NCI-H128 (cell line): ENCODE data around the gene RNASE12.
"Not testable (repeated sequence)": the region's sequence is repeated elsewhere in the genome, so short reads cannot be mapped to it uniquely, and the experiment has no call there.

Source experiments
- DNase-seq: peaks from one replicate; lab custom pipeline; 2025; ENCODE audit not compliant: unreplicated experiment; lab: John Stamatoyannopoulos, UW

The RNASE12 gene

DNA sequence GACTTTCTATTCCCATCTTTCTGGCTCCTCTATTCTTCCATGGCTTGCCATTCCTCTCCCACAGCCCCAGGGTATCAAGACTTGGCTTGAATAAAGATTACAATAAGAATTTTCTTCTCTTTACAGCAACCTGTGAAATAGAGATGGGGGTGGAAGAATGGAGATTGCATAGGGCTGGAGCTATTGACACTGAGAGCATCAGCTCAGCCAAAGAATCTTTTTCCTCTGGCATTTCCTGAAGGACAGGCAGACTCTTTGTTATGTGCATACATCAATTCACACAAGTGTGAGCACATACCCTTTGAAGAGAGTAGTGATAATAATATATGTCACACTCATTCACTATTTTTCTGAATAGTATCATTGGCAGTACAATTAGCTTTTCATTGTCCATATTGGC lies 8.0 kb downstream of the RNASE12 start:
- no peak for DNase-seq

DNA sequence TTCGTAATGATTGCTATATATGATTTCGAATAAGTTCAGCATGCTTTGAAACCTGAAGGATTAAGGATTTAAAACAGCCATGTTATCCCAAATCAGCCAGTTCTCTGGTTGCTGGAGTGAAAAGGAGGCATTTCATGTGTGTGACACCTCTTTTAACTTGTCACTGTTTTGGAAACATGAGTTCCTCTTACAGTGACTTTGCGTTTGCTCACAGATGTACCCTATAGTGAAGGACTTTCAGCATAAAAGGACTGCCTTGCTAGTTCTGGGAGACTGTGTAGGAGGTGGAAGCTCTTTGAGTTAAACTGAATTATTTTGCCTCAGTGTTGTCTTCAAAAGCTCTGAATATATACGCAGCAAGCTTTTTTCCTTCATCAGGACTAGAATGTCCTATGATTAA lies 10.9 kb downstream of the RNASE12 start:
- DNase-seq = no peak

DNA sequence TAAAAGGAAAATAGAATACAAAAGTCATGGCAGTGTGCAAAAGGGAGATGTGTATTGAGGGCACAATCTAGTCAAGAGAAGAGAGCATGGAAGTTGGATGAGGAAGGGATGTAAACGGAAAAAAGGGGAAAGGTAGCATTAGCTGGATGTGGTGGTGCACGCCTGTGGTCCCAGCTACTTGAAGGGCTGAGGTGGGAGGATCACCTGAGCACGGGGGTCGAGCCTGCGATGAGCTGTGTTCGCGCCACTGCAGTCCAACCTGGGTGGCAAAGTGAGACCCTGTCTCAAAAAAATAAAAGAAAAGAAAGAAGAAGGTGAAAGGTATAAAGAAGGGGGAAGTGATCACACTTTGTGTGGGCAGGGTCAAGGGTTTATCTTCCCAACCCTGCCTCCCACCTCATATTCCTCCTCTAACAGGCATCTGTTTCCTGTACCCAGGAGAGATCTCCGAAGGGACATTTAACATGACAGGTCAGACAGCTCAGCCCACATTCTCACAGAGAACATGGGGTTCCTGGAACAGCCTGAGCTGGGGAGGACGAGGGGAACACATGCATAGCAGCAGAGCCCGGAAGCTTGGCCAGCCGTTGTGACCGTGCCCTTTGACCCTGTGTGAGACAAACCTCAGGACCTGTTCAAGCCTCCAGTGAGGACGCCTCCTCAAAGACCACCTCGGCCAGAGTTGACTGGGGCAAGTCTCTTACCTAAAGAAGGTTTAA lies 12.2 kb downstream of the RNASE12 start:
- DNase-seq = no peak

DNA sequence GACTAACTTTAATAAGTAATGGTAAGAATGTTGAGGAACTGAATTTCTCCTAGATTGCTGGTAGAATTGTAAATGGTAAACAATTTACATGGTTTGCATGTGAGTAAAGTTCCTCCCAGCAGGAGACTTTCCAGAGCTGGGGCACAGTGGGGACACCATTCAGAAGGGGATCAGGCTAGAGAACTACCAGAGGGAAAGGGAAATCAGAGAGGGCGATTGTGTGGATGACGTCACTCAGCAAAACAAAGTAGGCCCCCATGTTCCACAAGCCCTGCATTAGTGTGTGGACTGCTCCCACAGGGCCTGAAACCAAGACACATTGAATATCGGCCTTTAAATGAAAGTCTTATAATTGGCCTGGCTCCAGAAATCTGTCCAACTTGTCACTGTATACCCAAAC lies 12.9 kb downstream of the RNASE12 start:
- DNase-seq = no peak

DNA sequence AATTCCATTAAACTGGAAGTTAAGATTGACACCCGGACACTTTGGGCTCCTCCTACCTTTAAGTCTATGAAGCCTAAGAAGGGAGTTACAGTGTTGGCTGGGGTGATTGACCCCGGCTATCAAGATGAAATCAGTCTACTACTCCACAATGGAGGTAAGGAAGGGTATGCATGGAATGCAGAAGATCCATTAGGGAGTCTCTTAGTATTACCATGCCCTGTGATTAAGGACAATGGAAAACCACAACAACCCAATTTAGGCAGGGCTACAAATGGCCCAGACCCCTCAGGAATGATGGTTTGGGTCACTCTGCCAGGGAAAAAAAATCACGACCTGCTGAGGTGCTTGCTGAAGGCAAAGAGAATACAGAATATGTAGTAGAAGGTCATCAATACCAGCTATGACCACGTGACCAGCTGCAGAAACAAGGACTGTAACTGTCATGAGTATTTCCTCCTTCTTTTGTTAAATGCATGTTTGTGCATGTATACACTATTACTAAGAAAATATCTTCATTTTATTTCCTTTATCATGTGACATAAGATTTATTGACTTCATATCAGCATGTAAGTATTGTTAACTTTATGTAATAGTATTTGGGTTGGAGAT lies 18.7 kb downstream of the RNASE12 start:
- DNase-seq = not testable (repeated sequence)

DNA sequence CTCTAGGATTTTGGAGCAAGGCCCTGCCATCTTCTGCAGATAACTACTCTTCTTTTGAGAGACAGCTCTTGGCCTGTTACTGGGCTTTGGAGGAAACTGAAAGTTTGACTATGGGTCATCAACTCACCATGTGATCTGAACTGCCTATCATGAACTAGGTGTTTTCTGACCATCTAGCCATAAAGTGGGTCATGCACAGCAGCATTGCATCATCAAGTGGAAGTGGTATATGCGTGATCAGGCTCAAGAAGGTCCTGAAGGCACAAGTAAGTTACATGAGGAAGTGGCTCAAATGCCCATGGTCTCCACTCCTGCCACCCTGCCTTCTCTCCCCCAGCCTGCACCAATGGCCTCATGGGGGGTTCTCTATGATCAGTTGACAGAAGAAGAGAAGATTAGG lies 20.5 kb downstream of the RNASE12 start:
- DNase-seq = not testable (repeated sequence)

DNA sequence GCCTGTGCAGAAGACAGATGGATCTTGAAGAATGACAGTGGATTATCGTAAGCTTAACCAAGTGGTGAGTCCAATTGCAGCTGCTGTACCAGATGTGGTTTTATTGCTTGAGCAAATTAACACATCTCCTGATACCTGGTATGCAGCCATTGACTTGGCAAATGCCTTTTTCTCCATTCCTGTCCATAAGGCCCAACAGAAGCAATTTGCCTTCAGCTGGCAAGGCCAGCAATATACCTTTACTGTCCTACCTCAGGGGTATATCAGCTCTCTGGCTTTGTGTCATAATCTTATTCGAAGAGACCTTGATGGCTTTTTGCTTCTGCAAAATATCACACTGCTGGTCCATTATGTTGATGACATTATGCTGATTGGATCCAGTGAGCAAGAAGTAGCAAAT lies 21.3 kb downstream of the RNASE12 start:
- DNase-seq = not testable (repeated sequence)

DNA sequence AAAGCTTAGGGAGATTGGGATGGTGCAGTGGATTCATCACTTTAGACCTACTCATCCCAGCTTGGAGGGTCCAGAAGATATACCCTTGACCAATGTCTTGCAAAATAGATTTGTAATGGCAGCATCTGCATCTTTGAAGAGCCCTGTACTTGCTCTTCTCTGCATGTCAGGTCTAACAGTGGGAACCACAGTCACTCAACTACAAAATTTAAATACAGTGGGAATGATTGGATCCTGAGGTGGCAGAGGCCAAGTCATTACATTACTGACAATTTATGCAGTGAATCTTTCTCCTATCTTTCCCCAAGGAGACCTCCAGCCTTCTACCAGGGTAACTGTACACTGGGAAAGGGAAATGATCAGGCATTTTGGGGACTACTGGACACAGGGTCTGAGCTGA lies 22.1 kb downstream of the RNASE12 start:
- DNase-seq = no peak

DNA sequence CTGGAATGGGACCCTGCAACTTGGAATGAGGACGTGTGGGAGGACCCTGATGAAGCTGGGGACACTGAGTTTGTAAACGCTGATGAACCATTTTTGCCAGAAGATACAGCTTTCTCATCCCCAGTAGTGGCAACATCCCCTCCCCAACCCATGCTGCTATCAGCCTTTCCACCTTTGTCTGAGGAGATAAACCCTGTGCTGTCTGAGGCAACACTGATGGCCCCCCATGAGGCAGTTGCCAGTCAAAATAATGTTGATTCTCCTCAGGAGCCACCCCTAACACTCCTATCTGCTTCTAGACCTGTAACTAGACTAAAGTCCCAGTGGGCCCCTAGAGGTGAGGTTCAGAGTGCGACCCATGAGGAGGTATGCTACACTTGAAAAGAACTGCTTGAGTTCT lies 22.8 kb downstream of the RNASE12 start:
- no peak for DNase-seq

DNA sequence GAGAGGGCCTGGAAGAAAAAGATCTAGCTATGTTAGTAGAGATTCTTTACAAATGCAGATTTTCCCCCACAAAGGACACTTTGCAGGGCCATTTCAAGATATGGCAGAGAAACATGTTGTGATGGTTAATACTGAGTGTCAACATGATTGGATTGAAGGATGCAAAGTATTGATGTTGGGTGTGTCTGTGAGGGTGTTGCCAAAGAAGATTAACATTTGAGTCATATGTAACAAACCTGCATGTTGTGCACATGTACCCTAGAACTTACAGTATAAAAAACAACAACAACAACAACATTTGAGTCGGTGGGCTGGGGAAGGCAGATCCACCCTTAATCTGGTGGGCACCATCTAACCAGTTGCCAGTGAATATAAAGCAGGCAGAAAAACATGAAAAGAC lies 24.0 kb downstream of the RNASE12 start:
- not testable (repeated sequence) for DNase-seq

DNA sequence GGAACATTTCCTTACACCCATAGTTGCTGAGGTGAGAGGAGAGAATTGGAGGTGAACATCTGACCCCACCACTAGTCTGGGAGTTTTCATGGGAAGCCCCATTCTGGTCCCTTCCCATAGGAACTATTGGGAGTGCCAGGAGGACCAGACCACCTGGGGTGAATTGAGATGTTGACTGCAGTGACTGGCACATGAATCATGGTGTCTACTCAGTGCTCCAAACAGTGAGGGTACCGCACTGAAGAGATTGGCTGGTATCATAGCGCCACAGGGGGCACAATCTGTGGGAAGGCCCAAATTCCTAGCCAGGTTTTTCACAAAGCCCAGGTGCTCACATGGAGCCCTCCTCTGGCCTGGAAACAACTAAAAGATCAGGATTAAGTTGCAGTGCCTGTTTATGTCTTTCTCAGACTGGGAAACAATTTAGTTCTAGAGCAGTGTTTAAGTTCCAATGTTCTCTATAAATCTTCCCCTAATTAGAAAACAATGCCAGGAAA lies 26.6 kb downstream of the RNASE12 start:
- no peak for DNase-seq

DNA sequence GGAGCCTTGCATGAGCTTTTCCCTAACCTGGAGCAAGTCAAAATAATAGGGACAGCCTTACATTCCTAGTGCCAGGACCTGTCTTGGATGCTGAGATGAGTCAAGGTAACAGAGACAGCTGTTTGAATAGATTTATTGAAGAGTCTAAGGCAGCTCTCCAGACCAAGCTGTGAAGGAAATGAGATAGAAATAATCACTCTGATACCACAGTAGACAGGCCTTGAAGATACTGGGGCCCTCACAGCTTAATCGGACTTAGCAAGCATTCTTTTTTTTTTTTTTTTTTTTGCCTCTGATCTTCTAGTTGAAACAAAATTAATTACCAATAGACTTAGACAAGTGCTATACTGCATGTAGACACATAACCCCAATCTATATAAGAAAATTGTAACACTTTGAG lies 27.2 kb downstream of the RNASE12 start:
- no peak for DNase-seq

DNA sequence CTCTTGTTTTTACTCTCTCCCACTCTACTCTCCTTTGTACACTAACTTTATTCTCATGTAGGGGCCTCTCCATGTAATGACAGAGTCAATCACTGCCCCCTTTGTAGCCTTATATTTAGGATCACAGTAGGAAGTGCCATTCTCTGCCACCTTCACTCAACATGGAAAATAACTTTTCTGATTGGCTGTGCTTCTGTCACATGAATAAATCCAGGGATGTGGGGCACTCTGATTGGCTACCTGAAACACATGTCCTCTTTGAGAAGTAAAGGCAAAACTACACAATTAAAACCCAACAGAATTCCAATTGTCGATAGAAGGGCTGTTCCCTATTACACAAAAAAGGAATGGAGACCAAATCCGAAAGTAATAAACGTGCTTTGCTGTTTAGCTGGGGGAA lies 30.2 kb downstream of the RNASE12 start, which contains the start of gene RNASE9:
Gene RNASE9, minus strand, starts transcription at position 87 of the 400 bp plus-strand sequence.
- no peak for DNase-seq

DNA sequence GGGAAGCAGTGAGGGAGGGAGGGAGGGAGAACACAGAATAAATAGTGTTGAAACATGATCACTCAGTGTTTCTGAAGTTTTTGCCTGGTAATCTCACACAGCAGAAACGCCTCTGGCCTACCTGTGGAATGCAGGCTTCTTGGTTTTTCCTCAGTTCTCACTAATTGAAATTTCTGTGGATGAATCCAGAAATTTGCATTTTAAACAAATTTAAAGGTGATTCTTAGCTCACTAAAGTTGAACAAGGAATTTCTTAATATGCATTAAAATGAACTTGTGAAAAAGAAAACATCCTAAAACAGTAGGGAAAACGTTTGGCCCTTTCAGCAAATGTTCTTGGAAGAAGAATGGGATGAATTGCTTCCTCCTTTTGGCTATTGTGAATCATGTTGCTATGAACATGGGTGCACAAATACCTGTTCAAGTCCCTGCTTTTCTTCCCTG lies 31.7 kb downstream of the RNASE12 start:
- DNase-seq = no peak

DNA sequence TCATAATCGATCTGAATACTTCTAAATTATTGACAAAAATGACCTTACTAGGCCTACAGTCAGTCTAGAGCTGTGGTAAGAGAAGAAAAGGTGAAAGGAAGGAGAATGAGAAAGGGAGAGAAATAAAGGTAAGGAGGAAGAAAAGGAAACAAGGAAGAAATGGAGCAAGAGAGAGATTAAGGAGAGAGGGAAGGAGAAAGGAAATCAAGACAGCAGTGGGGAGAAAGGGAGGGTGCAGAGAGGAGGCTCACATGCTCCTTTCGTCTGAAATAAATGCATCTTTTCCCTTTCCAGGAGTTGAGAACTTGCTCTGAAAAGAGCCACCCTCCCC lies 34.0 kb downstream of the RNASE12 start:
- no peak for DNase-seq

DNA sequence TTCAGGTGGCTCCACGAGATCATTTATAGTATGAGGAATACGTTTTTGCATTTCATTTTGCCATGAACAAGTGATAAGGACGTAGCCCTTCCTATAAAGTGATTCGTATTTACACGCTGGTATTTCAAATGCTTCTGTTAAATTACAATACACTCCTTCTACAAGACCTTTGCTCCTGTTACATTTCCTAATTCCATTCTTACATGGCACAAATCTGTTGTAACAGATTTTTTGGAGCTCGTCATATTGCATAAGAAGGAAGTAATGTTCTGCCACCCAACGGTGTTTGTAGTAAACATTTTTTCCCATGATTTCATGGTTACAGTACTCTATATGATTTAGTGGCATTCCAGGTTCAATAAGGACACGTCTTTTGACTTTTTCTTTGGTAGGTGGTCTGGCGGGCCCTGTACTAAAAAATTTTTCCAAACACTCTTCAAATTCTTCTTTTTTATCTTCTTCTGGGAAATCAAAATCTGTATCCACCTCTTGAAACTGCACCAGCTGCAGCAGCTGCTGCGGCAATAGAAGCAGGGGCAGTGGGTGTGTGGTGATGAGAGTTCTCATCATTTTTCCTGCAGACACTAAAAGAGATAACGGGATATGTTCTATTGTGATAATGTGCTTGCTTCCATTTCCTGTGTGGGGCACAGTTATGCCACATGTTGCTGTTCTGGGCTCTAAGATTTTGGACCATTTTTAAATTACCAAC lies 34.5 kb downstream of the RNASE12 start:
- no peak for DNase-seq

DNA sequence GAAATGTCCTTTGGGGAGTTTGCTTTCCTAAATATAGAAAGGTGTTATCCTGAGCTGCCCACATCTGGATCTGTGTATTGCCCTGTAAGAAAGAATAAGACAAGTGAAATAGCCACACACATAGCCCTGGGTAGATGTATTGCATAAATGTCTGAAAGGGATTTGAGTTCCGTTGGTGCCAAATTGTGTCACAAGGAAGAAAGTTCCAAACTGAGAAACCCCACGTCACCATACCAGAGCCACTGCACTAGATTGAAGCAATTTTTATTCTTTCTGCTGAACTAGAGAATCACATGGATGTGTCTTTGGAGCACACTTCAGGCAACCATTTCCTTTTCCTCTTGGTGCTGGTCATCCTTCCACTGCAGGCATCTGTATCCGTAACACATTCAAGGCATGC lies 35.3 kb downstream of the RNASE12 start:
- no peak for DNase-seq

DNA sequence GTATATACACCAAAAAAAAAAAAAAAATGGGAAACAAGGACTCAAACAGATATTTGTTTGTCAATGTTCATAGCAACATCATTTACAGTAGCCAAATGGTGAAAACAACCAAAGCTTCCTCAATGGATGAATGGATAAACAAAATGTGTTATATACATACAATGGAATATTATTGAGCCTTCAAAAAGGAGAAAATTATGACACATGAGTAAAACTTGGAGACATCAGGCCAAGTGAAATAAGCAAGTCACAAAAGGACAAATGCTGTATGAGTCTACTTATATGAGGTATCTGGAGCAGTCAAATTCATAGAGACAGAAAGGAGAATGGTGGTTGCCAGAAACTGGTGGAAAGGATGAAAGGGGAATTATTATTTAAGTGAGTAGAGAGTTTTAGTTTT lies 38.2 kb downstream of the RNASE12 start:
- DNase-seq = no peak

DNA sequence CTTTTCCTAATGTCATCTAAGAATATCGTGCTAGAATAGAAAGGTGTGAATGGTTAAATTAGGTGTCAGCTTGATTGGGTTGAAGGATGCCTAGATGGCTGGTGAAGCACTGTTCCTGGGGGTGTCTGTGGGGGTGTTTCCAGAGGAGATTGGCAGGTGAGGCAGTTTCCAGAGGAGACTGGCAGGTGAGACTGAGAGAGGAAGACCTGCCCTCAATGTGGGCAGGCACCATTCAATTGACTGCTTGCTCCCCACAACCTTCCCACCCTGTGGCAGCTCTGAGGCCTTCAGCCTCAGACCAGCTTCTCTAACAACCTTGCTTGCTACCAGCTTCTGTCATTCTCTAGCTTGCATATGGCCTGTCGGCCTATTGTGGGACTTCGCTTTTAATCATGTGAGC lies 39.6 kb downstream of the RNASE12 start:
- DNase-seq = no peak

DNA sequence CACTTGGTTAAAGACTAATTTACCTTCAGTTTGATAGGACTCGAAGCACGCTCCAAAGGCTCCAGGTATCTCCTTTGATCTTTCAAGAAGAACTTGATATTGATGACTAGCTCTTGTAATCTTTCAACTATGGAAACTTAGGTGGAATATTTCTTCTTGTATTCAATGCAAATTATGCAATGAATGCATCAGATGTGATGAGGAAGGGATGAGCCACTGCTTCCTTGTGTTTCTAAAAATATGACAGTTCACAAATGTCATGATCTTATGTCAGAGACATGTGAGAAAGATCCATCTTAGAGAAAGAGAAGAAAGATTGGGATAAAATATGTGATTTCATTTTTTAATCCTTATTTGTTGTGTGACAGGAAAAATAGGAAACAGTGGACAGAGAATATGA lies 40.2 kb downstream of the RNASE12 start:
- DNase-seq = no peak

DNA sequence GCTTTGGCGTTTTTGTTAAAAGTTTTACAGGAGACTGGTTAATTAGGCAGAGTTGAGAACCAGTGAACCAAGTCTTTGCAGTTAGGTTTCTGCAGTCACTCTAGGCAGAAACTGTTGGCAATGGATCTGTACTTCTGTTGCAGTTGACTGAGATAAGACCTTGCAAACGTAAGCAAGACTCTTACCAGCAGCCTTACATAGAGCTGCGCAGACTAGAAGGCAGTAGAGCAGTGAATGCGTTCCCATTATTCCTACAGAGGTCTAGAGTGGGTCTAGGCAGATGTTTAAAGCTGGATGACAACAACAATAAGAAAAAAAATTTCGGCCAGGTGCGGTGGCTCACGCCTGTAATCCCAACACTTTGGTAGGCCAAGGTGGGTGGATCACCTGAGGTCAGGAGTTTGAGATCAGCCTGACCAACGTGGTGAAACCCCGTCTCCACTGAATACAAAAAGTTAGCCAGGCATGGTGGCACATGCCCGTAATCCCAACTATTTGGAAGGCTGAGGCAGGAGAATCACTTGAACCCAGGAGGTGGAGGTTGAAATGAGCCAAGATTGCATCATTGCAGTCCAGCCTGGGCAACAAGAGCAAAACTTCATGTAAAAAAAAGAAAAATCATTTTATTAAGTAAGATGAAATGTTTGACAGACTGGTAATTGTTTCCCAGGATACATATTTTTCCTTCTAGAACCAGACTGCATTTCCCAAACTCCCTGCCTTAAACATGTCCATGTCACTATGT lies 42.6 kb downstream of the RNASE12 start:
- DNase-seq = no peak
